ENCODE data around the gene LIPG.

GRCh38 chr18:49531678-49532153 is 30.1 kb upstream of the LIPG start:
- TF ChIP-seq POLR2A (IDR thresholded peaks at IDR 0.05) = no peak
- no peak for TF ChIP-seq CTCF (IDR thresholded peaks at IDR 0.05)
